ENCODE results near the gene CCNG1. TPM values are rescaled to one million over a fixed set of nuclear protein-coding genes. Genes with fewer than 3 reads are reported as not detected.

The CCNG1 gene
- total RNA-seq, 1 experiment from 2014 or later, result 196 TPM

GRCh38 chr5:163467682-163468081 is 30.3 kb downstream of the CCNG1 start:
- no peak for DNase-seq (ENCODE audit: unreplicated experiment)
- peaks cover 23% of the 10 kb centered on the region for H3K4me1 Mint-ChIP-seq (ENCODE audit: insufficient read depth, unreplicated experiment)
- peaks cover 16% of the 10 kb centered on the region for H3K36me3 Mint-ChIP-seq (ENCODE audit: insufficient read depth, unreplicated experiment)
- CTCF ChIA-PET, result interaction anchor here (1.1 to 3.2 kb wide), 4 partner anchors 8 to 41 kb away, joined by 3 to 16 read pairs (median 13); partner anchors contain the start of genes HMMR and NUDCD2
- POLR2A ChIA-PET, result interaction anchor here (0.8 to 18.0 kb wide), 10 partner anchors 8 to 41 kb away, joined by 3 to 284 read pairs (median 6); partner anchors contain the start of genes CCNG1, HMMR, MAT2B and NUDCD2
- no TSS peak for BruUV-seq (replicated peaks)
- intact Hi-C loops (cut with micrococcal nuclease), result no loop called here
- TF ChIP-seq CTCF (IDR thresholded peaks at IDR 0.05; ENCODE audit: unreplicated experiment), result no peak
- peak overlapping the region; percentile 84 for H3K27ac Mint-ChIP-seq (ENCODE audit: low read depth, unreplicated experiment)
- H3K27me3 Mint-ChIP-seq (ENCODE audit: insufficient read depth, unreplicated experiment), result no peaks in the 10 kb centered on the region
- H3K9me3 Mint-ChIP-seq (ENCODE audit: unreplicated experiment), result no peaks in the 10 kb centered on the region
- H3K4me3 Mint-ChIP-seq (ENCODE audit: unreplicated experiment), result no peak overlapping the region

GRCh38 chr5:163473635-163474243 is 36.3 kb downstream of the CCNG1 start:
- ChIA-PET POLR2A (interaction anchor here (1.0 to 18.0 kb wide), 5 partner anchors 9 to 36 kb away, joined by 4 to 284 read pairs (median 100); partner anchors contain the start of genes HMMR, MAT2B and NUDCD2), CTCF (interaction anchor here (0.5 to 7.4 kb wide), 20 partner anchors 8 to 1171 kb away, joined by 3 to 69 read pairs (median 6); partner anchors contain the start of genes HMMR, MAT2B and NUDCD2)
- Mint-ChIP-seq H3K4me1 (ENCODE audit: insufficient read depth, unreplicated experiment) (peaks cover 13% of the 10 kb centered on the region), H3K4me3 (ENCODE audit: unreplicated experiment) (no peak overlapping the region), H3K27me3 (ENCODE audit: insufficient read depth, unreplicated experiment) (no peaks in the 10 kb centered on the region), H3K9me3 (ENCODE audit: unreplicated experiment) (no peaks in the 10 kb centered on the region), H3K27ac (ENCODE audit: low read depth, unreplicated experiment) (no peak overlapping the region), H3K36me3 (ENCODE audit: insufficient read depth, unreplicated experiment) (peaks cover 26% of the 10 kb centered on the region)
- BruUV-seq (replicated peaks), result TSS peak; percentile 7
- intact Hi-C loops (cut with micrococcal nuclease), result loop anchor here (1.0 kb wide), 1 partner anchor 30 kb away; no protein-coding TSS in a partner anchor
- TF ChIP-seq CTCF (IDR thresholded peaks at IDR 0.05; ENCODE audit: unreplicated experiment), result peak; percentile 42
- peak; percentile 46 for DNase-seq (ENCODE audit: unreplicated experiment)

- Mint-ChIP-seq H3K9me3 (ENCODE audit: unreplicated experiment) (no peaks in the 10 kb centered on the region), H3K27me3 (ENCODE audit: insufficient read depth, unreplicated experiment) (no peaks in the 10 kb centered on the region), H3K4me3 (ENCODE audit: unreplicated experiment) (no peak overlapping the region), H3K36me3 (ENCODE audit: insufficient read depth, unreplicated experiment) (peaks cover 23% of the 10 kb centered on the region), H3K27ac (ENCODE audit: low read depth, unreplicated experiment) (peak overlapping the region; percentile 79), H3K4me1 (ENCODE audit: insufficient read depth, unreplicated experiment) (peaks cover 24% of the 10 kb centered on the region)
- TF ChIP-seq CTCF (IDR thresholded peaks at IDR 0.05; ENCODE audit: unreplicated experiment), result no peak
- intact Hi-C loops (cut with micrococcal nuclease), result no loop called here
- DNase-seq (ENCODE audit: unreplicated experiment), result no peak
- no TSS peak for BruUV-seq (replicated peaks)
- CTCF ChIA-PET, result interaction anchor here (0.7 to 7.4 kb wide), 10 partner anchors 9 to 154 kb away, joined by 3 to 69 read pairs (median 4); partner anchors contain the start of genes HMMR, MAT2B and NUDCD2
- POLR2A ChIA-PET, result interaction anchor here (0.6 to 18.0 kb wide), 8 partner anchors 9 to 37 kb away, joined by 3 to 284 read pairs (median 16); partner anchors contain the start of genes HMMR, MAT2B and NUDCD2
Measured at GRCh38 chr5:163475411-163475810, 38.0 kb downstream of the CCNG1 start.

Data from MCF 10A (cell line).